ENCODE measurements around the gene CLDN4.
A peak's percentile ranks its signal among the peaks of the same experiment; 100 is the strongest.

CLDN4 gene

DNA sequence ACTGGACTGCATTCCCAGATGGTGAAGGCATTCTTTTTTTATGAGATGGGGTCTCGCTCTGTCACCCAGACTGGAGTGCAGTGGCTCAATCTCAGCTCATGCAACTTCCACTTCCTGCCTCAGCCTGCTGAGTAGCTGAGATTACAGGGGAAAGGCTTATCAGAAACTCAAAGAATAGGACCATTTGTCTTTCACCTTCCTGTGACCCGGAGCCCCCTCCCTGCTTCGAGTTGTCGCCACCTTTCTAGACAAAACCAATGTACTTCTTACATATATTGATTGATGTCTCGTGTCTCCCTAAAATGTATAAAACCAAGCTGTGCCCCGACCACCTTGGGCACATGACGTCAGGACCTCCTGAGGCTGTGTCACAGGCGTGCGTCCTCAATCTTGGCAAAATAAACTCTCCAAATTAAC, 13.3 kb downstream of the CLDN4 start:
- no peak for DNase-seq

DNA sequence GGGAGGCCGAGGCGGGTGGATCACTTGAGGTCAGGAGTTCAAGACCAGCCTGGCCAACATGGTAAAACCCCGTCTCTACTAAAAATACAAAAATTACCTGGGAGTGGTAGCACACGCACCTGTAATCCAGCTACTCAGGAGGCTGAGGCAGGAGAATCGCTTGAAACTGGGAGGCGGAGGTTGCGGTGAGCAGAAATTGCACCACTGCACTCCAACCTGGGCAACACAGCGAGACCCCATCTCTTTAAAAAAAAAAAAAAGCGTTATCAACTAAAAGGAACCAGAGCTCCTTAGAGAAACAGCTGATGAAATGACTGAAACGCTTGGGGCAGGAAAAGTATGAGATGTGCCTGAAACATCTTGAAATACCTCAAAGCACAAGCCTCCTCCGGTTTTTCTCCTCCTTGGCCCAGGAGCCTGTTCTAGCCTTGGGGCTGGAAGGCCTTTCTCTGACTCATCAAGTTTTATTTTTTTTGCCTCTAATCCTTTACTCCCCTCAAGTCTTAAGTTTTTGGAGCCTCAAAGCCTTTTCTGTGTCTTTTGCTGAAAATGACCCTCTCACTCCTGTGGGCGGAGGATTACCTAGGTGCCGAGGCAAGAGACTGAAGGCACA, 14.2 kb downstream of the CLDN4 start:
- no peak for DNase-seq

- DNase-seq: peak; percentile 36
Observed at GRCh38 chr7:73845701-73846195, 15.0 kb downstream of the CLDN4 start.

DNA sequence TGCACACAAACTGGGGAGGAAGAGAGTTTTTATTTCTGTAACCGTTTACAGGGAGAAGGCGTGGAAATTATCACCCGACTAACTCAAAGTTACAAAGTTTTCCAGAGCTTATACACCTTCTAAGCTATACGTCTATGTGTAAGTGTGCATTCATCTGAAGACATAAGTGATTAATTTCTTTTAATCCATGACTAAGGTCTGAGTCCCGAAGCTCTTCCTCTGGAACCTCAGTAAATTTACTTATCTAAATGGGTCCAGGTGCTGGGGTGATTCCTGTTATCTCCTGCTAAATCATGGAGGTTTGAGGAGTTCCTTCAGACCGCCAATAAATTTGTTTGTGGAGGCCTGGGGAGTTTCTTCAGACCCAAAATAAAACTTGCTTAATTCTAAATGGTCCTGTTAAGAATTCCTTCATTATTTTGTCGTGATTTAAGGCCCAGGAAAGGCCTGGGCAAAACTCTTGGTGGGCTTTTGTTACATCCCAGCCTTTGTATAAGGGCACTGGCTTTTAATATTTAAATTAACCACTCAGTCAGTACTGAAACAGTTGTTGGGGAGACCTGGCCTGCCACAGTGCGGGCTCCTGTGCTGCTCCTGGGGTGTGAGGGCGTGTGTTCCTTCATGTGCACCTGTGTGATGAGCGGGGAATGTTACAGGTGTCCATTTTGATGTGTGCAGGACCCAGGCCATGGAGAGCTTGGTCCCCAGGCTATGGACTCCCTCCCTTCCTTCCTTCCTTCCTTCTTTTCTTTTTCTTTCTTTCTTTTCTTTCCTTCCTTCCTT, 17.3 kb downstream of the CLDN4 start:
- DNase-seq: no peak

DNA sequence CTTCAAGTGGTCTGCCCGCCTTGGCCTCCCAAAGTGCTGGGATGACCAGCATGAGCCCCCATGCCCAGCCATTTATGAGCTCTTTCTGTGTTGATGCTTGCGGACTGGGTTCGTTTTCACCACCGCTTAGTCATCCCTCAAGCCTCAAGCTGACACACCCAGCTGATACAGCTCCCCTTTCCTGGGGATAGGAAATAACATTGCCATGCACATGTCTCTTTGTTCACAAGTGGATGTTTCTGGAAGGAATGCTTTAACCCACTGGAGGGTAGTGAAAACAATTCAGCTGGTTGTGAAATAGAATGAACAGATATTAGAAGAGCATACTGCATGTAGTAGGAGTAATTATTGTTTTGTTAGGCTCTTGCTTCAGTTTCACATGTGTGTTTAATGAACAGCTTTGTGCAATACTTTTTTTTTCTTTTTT, 20.0 kb downstream of the CLDN4 start:
- DNase-seq: no peak

DNA sequence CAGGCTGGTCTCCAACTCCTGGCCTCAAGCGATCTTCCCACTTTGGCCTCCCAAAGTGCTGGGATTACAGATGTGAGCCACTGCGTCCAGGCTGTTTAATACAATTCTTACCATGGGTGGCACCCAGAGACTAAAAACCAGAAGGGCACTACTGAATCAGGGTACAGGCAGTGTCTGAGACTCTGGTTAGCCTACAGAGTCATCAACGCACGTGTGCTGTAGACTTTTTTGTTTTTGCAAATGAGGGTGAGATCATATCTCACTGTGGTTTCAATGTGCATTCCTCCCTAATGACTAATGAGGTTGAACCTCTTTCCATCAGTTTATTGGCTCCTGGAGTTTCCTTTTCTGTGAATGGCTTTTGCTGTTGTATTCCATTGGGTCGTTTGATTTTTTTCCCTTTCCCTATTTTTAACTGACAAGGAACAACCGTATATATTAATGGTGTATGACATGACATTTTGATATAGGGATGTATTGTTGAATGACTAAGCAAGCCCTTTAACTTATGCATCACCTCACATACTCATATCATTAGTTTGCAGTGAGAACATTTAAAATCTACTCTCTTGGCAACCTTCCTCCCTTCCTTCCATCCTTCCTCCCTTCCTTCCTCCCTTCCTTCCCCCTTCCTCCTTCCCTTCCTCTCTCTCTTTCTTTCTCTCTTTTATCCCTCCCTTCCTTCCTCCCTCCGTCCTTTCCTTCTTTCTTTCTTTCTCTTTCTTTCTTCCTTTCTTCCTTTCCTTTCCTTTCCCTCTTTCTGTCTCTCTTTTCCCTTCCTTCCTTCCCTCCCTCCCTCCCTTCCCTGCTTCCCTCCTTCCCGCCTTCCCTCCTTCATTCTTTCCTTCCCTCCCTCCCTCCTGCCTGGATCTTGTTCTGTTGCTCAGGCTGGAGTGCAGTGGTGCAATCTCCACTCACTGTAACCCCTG, 20.9 kb downstream of the CLDN4 start:
- no peak for DNase-seq

DNA sequence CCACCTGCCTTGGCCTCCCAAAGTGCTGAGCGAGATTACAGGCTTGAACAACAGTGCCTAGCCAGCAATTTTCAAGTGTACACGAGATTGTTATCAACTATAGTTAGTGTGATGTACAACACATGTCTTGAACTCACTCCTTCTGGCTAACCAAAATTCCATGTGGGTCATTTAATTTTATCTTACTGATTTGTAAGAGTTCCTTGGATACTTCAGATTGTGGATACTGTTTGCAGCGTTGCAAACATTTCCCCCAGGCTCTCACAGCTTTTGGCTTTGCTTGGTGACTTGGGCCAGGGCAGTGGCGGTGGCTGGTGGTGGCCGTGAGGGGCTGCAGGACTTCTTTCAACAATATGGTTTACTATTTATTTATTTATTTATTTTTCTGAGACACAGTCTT, 21.7 kb downstream of the CLDN4 start:
- DNase-seq: no peak

GRCh38 chr7:73856941-73857340, 26.1 kb downstream of the CLDN4 start:
- no peak for DNase-seq

- DNase-seq: no peak
Observed at GRCh38 chr7:73858807-73859206, 28.0 kb downstream of the CLDN4 start.

DNA sequence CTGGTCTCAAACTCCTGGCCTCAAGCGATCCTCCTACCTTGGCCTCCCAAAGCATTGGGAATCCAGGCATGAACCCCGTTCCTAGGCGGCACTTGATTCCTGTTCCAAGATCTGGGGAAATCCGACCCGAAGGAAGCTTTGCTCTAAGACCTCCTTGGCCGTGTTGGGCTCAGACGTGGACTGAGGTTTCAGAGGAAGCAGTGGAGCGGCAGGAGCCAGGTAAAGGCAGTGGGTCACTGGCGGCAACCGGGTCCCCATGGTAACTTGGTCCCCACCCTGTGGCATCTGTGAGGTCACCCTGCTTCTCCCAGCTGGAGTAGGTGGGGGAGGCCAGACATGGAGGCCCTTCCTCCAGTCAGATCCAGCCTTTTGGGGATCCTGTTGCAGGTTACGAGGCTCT, 30.1 kb downstream of the CLDN4 start, which contains the start of gene TMEM270:
Gene TMEM270, plus strand, starts transcription at position 301 of the 400 bp plus-strand sequence. Its CDS starts 36 bp downstream, at position 337.
- DNase-seq: no peak

GRCh38 chr7:73861305-73861704, 30.5 kb downstream of the CLDN4 start:
- no peak for DNase-seq

DNA sequence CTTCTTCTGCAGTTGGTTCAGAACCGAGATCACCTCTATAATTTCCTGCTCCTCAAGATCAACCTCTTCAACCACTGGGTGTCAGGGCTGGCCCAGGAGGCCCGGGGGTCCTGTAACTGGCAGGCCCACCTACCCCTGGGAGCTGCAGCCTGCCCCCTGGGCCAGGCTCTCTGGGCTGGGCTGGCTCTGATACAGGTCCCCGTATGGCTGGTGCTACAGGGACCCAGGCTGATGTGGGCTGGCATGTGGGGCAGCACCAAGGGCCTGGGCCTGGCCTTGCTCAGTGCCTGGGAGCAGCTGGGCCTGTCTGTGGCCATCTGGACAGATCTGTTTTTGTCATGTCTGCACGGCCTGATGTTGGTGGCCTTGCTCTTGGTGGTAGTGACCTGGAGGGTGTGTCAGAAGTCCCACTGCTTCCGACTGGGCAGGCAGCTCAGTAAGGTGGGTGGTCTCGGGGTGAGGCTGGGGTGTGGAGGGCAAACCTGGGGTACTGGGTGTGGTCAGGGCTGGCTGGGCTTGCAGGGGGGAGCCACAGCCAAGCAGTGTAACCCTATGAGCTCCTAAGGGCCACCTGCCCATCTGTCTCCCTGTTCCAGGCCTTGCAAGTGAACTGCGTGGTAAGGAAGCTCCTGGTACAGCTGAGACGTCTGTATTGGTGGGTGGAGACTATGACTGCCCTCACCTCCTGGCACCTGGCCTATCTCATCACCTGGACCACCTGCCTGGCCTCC, 34.4 kb downstream of the CLDN4 start:
- no peak for DNase-seq

DNA sequence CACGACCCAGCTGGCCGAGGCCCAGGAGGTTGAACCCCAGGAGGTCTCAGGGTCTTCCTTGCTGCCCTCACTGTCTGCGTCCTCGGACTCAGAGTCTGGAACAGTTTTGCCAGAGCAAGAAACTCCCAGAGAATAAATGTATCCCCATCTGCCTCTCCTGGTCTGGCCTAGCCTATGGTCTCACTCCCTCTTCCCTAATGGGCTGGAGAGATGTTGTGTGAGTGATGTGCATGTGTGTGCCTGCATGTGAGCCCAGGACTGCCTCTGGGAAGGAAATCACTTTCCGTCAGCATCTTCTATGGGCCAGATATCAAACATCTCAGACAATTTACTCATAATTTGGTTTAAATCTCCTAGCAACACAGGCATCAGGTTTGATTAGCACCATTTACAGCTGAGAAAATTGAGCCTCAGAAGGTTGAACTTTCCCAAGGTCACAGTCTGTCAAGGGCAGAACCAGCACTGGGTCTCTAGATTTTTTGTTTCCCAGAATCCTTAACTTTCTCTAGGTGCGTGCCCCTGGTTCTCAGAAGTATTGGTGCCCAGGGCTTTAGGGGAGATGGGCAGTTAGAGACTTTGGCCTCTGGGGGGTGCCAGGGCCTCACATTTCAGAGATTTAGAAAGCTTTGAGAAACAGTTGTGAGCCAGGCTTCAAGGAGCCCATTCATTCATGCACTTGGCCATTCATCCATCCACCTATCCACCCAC, 35.1 kb downstream of the CLDN4 start:
- peak; percentile 20 for DNase-seq

GRCh38 chr7:73866446-73866767, 35.6 kb downstream of the CLDN4 start:
- no peak for DNase-seq

- no peak for DNase-seq
Observed at GRCh38 chr7:73869011-73869798, 38.4 kb downstream of the CLDN4 start.

DNA sequence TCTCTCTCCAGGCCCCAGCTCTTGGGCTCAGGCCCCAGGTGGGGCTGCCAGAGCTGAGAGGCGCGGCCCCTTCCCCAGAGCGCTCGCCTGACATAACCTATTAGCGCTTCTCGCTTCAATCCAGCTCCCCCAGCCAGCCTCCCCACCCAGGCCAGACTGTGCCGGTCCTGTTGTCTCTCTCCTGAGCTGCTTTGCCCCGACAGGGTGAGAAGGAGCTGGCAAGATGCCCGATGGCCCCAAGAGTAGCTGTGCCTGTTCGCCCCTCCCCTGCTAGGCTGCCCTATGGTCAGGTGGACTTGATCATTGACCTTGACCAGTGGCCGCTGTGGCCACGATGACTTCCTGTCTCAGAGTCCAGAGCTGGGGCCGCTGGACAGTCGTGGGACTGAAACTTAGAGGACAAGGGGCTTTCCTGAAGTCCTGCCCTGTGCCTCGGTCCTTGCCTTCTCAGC, 39.3 kb downstream of the CLDN4 start:
- no peak for DNase-seq

DNA sequence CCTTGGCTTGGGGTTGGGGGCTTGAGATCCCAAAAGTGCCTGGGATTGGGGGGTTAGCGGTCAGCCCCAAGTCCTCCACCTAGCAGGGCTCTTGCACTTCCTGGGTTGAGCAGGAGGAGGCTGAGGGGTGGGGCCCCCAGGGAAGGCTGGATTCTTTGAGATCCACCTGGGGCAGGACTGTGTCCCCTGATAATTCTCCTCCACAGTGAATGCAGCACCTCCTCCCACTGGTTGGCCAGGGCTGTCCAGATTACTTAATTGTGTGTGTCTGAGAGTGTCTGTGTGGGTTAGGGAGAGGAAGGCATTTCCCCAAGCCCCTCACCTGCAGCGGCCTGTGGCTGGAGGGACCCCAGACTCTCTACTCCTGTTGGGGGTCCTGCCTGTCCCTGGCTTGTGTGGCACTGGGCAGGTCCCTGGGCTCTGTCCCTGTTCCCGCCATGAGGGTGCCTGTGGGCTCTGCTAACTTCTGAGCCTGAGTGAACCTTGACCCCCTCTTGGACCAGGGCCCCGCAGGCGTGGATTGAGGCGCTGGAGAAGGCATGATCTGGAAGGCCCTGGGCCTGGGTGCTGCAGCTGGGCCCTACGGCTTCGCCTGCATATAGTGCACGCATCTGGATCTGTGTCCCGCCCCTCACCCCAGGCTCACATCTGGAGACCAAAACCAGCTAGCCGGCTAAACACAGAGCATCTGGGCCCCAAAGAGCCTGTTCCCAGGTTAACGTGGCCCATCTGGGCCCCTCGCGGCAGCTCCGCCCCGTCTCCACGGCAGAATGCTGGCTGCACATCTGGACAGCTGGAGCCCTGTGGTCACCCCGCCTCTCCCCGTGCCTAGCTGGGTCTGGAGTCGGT, 40.6 kb downstream of the CLDN4 start:
- DNase-seq: no peak

- no peak for DNase-seq
Observed at GRCh38 chr7:73872056-73872908, 41.5 kb downstream of the CLDN4 start.

GRCh38 chr7:73876361-73876760, 45.6 kb downstream of the CLDN4 start:
- no peak for DNase-seq
